Mesendoderm (in vitro differentiated cells): ENCODE results near the gene SSR3.

Experiments used
- DNase-seq: peaks from one replicate; pipeline ENCODE4 v3.0.0; 2013
- H2AK5ac ChIP-seq: 2 replicates; pipeline ENCODE4 v1.6.1; 2013; ENCODE audit warnings: low read length, inconsistent platforms
- H2BK120ac ChIP-seq: 2 replicates; pipeline ENCODE4 v1.6.1; 2013; ENCODE audit warnings: low read depth, mild to moderate bottlenecking, low read length, moderate library complexity, mixed read lengths
- H2BK15ac ChIP-seq: replicated peaks from 2 replicates; pipeline ENCODE4 v1.6.1; 2013; ENCODE audit warnings: low read depth, mild to moderate bottlenecking, moderate library complexity
- H2BK5ac ChIP-seq: 2 replicates; pipeline ENCODE4 v1.6.1; 2013; ENCODE audit warnings: low read length, inconsistent platforms
- H3K18ac ChIP-seq: 2 replicates; pipeline ENCODE4 v1.6.1; 2013; ENCODE audit warnings: mild to moderate bottlenecking, low read length, mixed read lengths
- H3K23ac ChIP-seq: one replicate; pipeline ENCODE4 v1.6.1; 2013; ENCODE audit warnings: low read length
- H3K27ac ChIP-seq: 2 replicates; pipeline ENCODE4 v1.5.1; 2013; ENCODE audit warnings: low read depth, mild to moderate bottlenecking, inconsistent platforms, low read length, moderate library complexity
- H3K27me3 ChIP-seq: 2 replicates; pipeline ENCODE4 v1.6.1; 2013; ENCODE audit warnings: low read length, control low read depth, mild to moderate bottlenecking, inconsistent platforms; ENCODE audit not compliant: insufficient read depth, poor library complexity
- H3K36me3 ChIP-seq: 2 replicates; pipeline ENCODE4 v1.6.1; 2013; ENCODE audit warnings: low read length, inconsistent platforms; ENCODE audit not compliant: control insufficient read depth, insufficient read depth
- H3K4ac ChIP-seq: one replicate; pipeline ENCODE4 v1.6.1; 2013; ENCODE audit warnings: low read depth, mild to moderate bottlenecking, low read length, moderate library complexity
- H3K4me1 ChIP-seq: 2 replicates; pipeline ENCODE4 v1.6.1; 2013; ENCODE audit warnings: low read depth, low read length, inconsistent platforms; ENCODE audit not compliant: control insufficient read depth
- H3K4me2 ChIP-seq: 2 replicates; pipeline ENCODE4 v1.6.1; 2013; ENCODE audit warnings: low read length
- H3K4me3 ChIP-seq: 2 replicates; pipeline ENCODE4 v1.5.1; 2013; ENCODE audit warnings: mild to moderate bottlenecking, low read length
- H3K56ac ChIP-seq: one replicate; pipeline ENCODE4 v1.6.1; 2013; ENCODE audit warnings: low read length
- H3K79me1 ChIP-seq: 2 replicates; pipeline ENCODE4 v1.6.1; 2013; ENCODE audit warnings: low read length, inconsistent platforms
- H3K79me2 ChIP-seq: 2 replicates; pipeline ENCODE4 v1.6.1; 2013; ENCODE audit warnings: mild to moderate bottlenecking, low read length; ENCODE audit not compliant: control insufficient read depth, insufficient read depth
- H3K9ac ChIP-seq: 2 replicates; pipeline ENCODE4 v1.6.1; 2013; ENCODE audit warnings: low read length, inconsistent platforms
- H4K5ac ChIP-seq: one replicate; pipeline ENCODE4 v1.6.1; 2013; ENCODE audit warnings: low read length
- H4K8ac ChIP-seq: one replicate; pipeline ENCODE4 v1.6.1; 2013; ENCODE audit warnings: low read depth, mild to moderate bottlenecking, control low read depth, low read length, moderate library complexity
- whole genome bisulfite sequencing: extraction: QIAGEN DNeasy Blood & Tissue Kit; methylation state at CpG from one replicate; pipeline ENCODE4 v1.1.7; 2013; ENCODE audit warnings: low lambda C conversion rate, missing lambda C conversion rate; ENCODE audit not compliant: insufficient coverage; ENCODE audit errors: extremely low coverage; 5-methylcytosine and 5-hydroxymethylcytosine counted together

SSR3 gene

GRCh38 chr3:156587760-156588069 lies 32.8 kb upstream of the SSR3 start:
- H3K27me3 ChIP-seq = no peaks in the 10 kb centered on the region
- no CpG with 5 or more reads among the region's 1 CpG for WGBS
- no peak overlapping the region for H4K8ac ChIP-seq
- H3K18ac ChIP-seq = no peak overlapping the region
- no peaks in the 10 kb centered on the region for H3K79me2 ChIP-seq
- no peak overlapping the region for H3K4ac ChIP-seq
- no peaks in the 10 kb centered on the region for H3K4me1 ChIP-seq
- H2BK120ac ChIP-seq = no peak overlapping the region
- H3K23ac ChIP-seq = no peak overlapping the region
- H2BK15ac ChIP-seq = no peak overlapping the region
- H2AK5ac ChIP-seq = no peak overlapping the region
- no peak overlapping the region for H3K4me3 ChIP-seq
- H3K36me3 ChIP-seq = no peaks in the 10 kb centered on the region
- H4K5ac ChIP-seq = no peak overlapping the region
- no peak for DNase-seq
- no peak overlapping the region for H2BK5ac ChIP-seq
- no peak overlapping the region for H3K27ac ChIP-seq
- H3K56ac ChIP-seq = no peak overlapping the region
- no peak overlapping the region for H3K9ac ChIP-seq
- no peak overlapping the region for H3K4me2 ChIP-seq
- H3K79me1 ChIP-seq = no peaks in the 10 kb centered on the region

GRCh38 chr3:156586905-156587759 lies 32.2 kb upstream of the SSR3 start:
- Histone ChIP-seq H3K4me1 (no peaks in the 10 kb centered on the region), H3K4me3 (no peak overlapping the region), H3K4me2 (no peak overlapping the region), H3K27ac (no peak overlapping the region), H2BK15ac (no peak overlapping the region), H3K79me2 (no peaks in the 10 kb centered on the region), H3K36me3 (no peaks in the 10 kb centered on the region), H3K9ac (no peak overlapping the region), H4K5ac (no peak overlapping the region), H3K27me3 (no peaks in the 10 kb centered on the region), H3K79me1 (no peaks in the 10 kb centered on the region), H3K4ac (no peak overlapping the region), H3K18ac (no peak overlapping the region), H2BK5ac (no peak overlapping the region), H2AK5ac (no peak overlapping the region), H4K8ac (no peak overlapping the region), H3K56ac (no peak overlapping the region), H2BK120ac (no peak overlapping the region), H3K23ac (no peak overlapping the region)
- no CpG with 5 or more reads among the region's 5 CpGs for WGBS
- DNase-seq = no peak

GRCh38 chr3:156583469-156583868 lies 28.6 kb upstream of the SSR3 start:
- no peak for DNase-seq
- no peak overlapping the region for H3K23ac ChIP-seq
- H2BK120ac ChIP-seq = no peak overlapping the region
- no peak overlapping the region for H3K27ac ChIP-seq
- H4K5ac ChIP-seq = no peak overlapping the region
- H3K27me3 ChIP-seq = no peaks in the 10 kb centered on the region
- H2AK5ac ChIP-seq = no peak overlapping the region
- H3K18ac ChIP-seq = no peak overlapping the region
- H3K79me1 ChIP-seq = no peaks in the 10 kb centered on the region
- H2BK5ac ChIP-seq = no peak overlapping the region
- H3K9ac ChIP-seq = no peak overlapping the region
- H3K4ac ChIP-seq = no peak overlapping the region
- H3K79me2 ChIP-seq = no peaks in the 10 kb centered on the region
- no peak overlapping the region for H3K4me3 ChIP-seq
- H3K56ac ChIP-seq = no peak overlapping the region
- H3K36me3 ChIP-seq = no peaks in the 10 kb centered on the region
- H2BK15ac ChIP-seq = no peak overlapping the region
- no peaks in the 10 kb centered on the region for H3K4me1 ChIP-seq
- H4K8ac ChIP-seq = no peak overlapping the region
- H3K4me2 ChIP-seq = no peak overlapping the region

GRCh38 chr3:156582532-156583183 lies 27.7 kb upstream of the SSR3 start:
- Histone ChIP-seq H4K8ac (no peak overlapping the region), H2BK120ac (no peak overlapping the region), H3K56ac (no peak overlapping the region), H3K4me1 (no peaks in the 10 kb centered on the region), H3K4ac (no peak overlapping the region), H3K9ac (no peak overlapping the region), H2AK5ac (no peak overlapping the region), H3K4me2 (no peak overlapping the region), H3K23ac (no peak overlapping the region), H3K18ac (no peak overlapping the region), H3K27ac (no peak overlapping the region), H2BK5ac (no peak overlapping the region), H3K36me3 (no peaks in the 10 kb centered on the region), H4K5ac (no peak overlapping the region), H2BK15ac (no peak overlapping the region), H3K27me3 (no peaks in the 10 kb centered on the region), H3K79me2 (no peaks in the 10 kb centered on the region), H3K4me3 (no peak overlapping the region), H3K79me1 (no peaks in the 10 kb centered on the region)
- no CpG with 5 or more reads among the region's 4 CpGs for WGBS
- DNase-seq = no peak

- H3K23ac ChIP-seq = no peak overlapping the region
- H2BK5ac ChIP-seq = no peak overlapping the region
- no peak overlapping the region for H4K8ac ChIP-seq
- H3K4me3 ChIP-seq = no peak overlapping the region
- H3K36me3 ChIP-seq = no peaks in the 10 kb centered on the region
- H3K79me2 ChIP-seq = no peaks in the 10 kb centered on the region
- H3K9ac ChIP-seq = no peak overlapping the region
- DNase-seq = no peak
- no peak overlapping the region for H3K4ac ChIP-seq
- H3K4me2 ChIP-seq = no peak overlapping the region
- no peaks in the 10 kb centered on the region for H3K79me1 ChIP-seq
- no peak overlapping the region for H2BK15ac ChIP-seq
- no peak overlapping the region for H3K18ac ChIP-seq
- H3K27me3 ChIP-seq = no peaks in the 10 kb centered on the region
- H3K56ac ChIP-seq = no peak overlapping the region
- no peaks in the 10 kb centered on the region for H3K4me1 ChIP-seq
- no peak overlapping the region for H2BK120ac ChIP-seq
- H3K27ac ChIP-seq = no peak overlapping the region
- no peak overlapping the region for H2AK5ac ChIP-seq
- no peak overlapping the region for H4K5ac ChIP-seq
These were observed 27.0 kb upstream of the SSR3 start for GRCh38 chr3:156581954-156582353.

- Histone ChIP-seq H3K27ac (no peak overlapping the region), H3K79me2 (no peaks in the 10 kb centered on the region), H2BK120ac (no peak overlapping the region), H3K23ac (no peak overlapping the region), H3K18ac (no peak overlapping the region), H3K9ac (no peak overlapping the region), H3K27me3 (no peaks in the 10 kb centered on the region), H4K5ac (no peak overlapping the region), H3K79me1 (no peaks in the 10 kb centered on the region), H3K36me3 (no peaks in the 10 kb centered on the region), H2AK5ac (no peak overlapping the region), H2BK15ac (no peak overlapping the region), H2BK5ac (no peak overlapping the region), H3K4me3 (no peak overlapping the region), H3K4ac (no peak overlapping the region), H3K4me1 (no peaks in the 10 kb centered on the region), H3K56ac (no peak overlapping the region), H3K4me2 (no peak overlapping the region), H4K8ac (no peak overlapping the region)
- no CpG with 5 or more reads among the region's 4 CpGs for WGBS
- DNase-seq = no peak
These were observed 26.1 kb upstream of the SSR3 start for GRCh38 chr3:156581033-156581432.
